MM.1S (cell line): ENCODE measurements around the gene SYTL2.

Source experiments
- CTCF ChIP-seq: fragments of 300-600 bp; sonication (generic); IDR thresholded peaks from 2 replicates; pipeline ENCODE4 v1.5.1; 2016; ENCODE audit warnings: antibody characterized with exemption, low read length, mixed read lengths
- EZH2 ChIP-seq: fragments of 300-600 bp; sonication (generic); optimal IDR thresholded peaks from 2 replicates; pipeline ENCODE3; 2017; ENCODE audit warnings: low read depth, mild to moderate bottlenecking, antibody characterized with exemption, low read length, mixed read lengths

- TF ChIP-seq CTCF (no peak), EZH2 (no peak)
Measured at GRCh38 chr11:85819441-85819840, 8.5 kb upstream of the SYTL2 start.
